Left renal pelvis (tissue), 4 donors: ENCODE data around the gene CIAPIN1. TPM values are rescaled to one million over a fixed set of nuclear protein-coding genes. Genes with fewer than 3 reads are reported as not detected.

Experiments used
- DNase-seq, 4 donors: peaks; one replicate each; pipeline ENCODE4 v3.0.0-alpha.2; 2013; ENCODE audit warnings: low read depth in 4 of 4, low spot score in 3 of 4
- polyA plus RNA-seq, 4 donors: library from polyadenylated mRNA; unstranded; fragments of 120-200 nt; gene quantifications; one replicate each; pipeline ENCODE4 v1.2.1, GENCODE V29; 2013; ENCODE audit not compliant: insufficient read length in 4 of 4

Gene CIAPIN1
- polyA plus RNA-seq: 10 to 100 TPM; 52.6 to 96.9 (median 90.0) TPM

DNA sequence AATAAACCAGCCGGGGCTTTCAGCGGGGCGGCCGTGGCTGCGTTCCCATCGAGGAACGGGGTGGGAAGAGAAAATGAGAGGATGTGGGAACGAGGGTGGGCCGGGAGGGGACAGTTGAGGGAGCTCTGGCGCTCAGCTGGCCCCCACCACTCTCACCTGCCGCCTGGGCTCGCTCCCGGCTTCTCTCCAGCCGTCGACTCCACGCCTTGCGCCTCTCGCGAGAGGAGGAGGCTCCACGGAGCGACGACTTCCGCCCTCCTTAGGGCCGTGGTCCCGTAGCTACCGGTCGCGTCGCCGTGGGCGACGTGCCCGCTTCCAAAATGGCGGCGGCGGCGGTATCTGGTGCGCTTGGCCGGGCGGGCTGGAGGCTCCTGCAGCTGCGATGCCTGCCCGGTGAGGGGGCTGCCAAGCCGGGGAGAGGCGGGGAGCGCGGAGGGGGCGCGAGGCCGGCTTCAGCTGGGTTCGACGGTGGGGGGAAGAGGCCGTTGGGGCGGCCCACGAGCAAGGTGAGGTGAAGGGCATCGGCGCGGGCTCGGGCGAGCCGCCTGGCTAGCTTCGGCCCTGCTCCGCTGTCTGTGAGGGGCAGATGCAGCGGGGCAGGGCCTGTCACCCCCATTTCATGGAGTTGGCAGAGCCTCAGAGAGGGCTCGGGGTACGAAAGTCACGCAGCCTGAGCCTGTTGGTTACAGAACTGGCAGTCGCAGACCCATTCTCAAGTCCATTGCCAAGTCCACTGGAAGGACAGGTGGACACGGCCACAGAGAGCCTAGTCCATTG lies at the start of gene CIAPIN1, which contains the start of gene COQ9:
Gene CIAPIN1 (minus strand): TSS at position 200 of the 777 bp plus-strand sequence. CDS start 6,457 bp downstream, outside the sequence.
Gene COQ9 (plus strand): TSS at position 294 of the 777 bp plus-strand sequence. CDS start 27 bp downstream, at position 321.
- DNase-seq: peak; percentile 85 to 91 (median 87)

DNA sequence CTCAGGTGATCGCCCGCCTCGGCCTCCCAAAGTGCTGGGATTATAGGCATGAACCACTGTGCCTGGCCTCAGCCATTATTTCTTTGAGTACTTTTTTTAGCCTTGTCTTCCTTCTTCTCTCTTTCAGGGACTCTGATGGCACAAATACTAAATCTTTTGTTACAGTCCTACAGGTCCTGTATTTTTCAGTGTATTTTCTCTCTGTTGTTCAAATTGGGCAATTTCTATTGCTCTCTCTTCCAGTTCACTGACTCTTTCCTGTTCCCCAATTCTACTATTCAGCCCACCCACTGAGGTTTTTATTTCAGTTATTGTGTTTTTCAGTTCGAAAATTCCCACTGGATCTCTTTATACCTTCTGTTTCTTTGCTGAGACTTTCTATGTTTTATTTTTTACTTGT lies 46.6 kb upstream of the CIAPIN1 start:
- no peak for DNase-seq

DNA sequence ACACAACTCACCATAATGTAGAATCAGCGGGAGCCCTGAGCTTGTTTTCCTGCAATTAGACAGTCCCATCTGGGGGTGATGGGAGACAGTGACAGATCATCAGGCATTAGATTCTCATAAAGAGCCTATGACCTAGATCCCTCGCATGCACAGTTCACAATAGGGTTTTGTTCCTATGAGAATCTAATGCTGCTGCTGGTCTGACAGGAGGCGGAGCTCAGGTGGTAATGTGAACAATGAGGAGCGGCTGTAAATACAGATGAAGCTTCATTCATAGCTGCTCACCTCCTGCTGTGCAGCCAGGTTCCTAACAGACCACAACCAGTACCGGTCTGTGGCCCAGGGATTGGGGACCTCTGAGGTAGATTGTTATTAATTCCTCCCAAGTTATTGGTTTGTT lies 42.0 kb upstream of the CIAPIN1 start:
- DNase-seq: no peak

DNA sequence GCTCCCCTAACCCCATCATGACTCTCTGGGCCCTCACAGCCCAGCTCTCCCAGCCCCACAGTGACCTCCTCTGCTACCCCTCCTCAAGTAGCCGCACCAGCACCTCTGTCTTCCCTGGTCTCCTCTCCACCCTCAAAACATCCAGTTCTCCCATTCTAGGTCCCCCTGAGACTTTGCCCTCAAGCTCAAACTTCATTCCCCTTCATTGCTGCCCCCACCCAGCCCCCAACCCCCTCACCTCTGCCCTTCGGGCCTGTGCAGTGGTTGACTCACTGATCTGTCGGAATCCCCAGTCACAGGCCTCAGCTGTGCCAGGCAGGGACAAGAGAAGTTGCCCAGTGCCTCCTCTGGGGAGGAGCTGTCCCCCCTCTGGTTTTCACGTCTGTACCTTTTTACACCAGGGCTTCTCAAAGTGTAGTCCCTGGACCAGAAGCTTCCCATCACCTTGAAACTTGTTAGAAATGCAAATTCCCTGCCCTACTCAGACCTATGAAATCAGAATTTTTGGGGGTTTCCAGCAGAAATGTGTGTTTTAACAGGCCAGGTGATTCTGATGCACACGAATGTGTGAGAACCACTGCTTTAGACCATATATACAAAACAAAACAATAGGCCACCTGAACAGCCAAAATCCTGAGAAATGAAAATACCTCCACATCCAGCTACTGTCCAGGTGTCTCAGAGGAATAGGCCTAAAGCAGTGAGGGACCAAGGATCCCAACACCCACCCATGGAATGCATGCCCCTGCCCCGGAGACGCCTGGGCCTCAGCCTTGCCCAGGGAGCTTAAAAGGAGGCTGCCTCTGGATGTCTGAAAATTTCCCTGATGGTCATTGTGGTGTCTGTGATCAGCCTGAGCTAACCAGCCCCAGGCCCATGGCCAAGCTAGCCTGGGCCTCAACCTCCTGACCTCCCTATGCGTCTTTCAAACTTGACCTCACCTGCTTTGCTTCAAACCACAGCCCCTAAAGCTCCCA lies 40.0 kb upstream of the CIAPIN1 start:
- no peak for DNase-seq

- peak in 1 of 4 donors; percentile 47 for DNase-seq
These were observed 39.0 kb upstream of the CIAPIN1 start, which contains the start of gene DOK4 for GRCh38 chr16:57485916-57486857. Gene DOK4, minus strand, starts transcription at chr16:57486493. Its CDS starts 6,986 bp downstream, at chr16:57479507.

- DNase-seq: no peak
These were observed 38.1 kb upstream of the CIAPIN1 start for GRCh38 chr16:57485091-57485915.

DNA sequence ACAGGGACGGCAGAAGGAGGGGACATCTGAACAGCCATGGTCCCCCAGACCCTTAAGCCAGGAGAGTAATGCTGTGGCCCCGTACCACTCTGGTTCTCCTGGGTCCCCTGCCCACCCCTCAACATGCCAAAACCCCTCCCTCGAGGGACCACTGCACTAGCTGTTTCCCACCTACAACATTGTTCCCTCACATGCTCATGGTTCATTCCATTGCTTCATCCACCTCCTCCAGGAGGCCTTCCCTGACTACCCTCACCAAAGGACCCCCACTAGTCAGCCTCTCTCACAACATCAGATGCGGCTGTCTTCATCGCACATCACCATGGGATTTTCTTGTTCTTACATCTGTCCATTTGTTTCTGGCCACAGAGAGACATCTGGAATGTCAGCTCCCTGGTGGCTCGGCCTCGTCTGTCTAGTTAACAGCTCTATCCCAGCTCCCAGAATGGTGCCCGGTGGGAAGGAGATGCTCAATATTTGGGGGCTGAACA lies 37.4 kb upstream of the CIAPIN1 start:
- no peak for DNase-seq

DNA sequence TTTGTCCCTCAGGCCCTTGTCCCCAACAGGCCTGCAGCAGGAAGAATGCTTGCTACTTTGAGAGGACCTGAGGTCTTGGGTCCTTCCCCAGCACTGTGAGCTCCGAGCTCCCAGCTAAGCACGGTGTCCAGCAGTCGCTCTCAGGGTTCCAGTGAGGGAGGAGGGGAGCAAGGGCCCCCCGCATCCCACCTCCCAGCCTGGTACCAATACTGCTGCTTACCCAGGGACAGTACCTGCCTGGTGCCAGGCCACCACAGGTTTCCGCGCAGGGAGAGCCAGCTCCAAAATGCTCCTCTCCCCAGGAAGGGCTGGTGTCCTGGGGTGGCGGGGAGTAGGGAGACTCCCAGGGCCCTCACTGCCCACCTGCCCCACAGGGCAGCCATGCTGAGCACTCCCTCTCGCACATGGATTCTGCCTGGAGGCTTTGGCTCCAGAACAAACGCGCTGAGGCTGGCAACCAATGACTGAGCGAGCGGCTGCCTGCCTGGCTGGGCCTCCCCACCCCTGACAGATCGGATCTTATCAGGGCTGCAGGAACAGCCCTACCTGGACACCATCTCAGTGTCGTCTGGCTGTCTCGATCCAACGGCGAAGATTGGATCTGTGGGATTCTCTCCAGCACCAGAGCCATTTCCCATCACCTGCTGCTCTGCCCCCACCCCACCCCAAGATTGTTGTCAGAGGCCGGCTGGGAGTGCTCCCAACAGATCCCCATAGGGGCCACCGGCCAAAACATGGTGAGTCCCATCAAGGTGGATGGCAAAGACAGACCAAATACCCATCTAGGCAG lies 36.7 kb upstream of the CIAPIN1 start:
- no peak for DNase-seq

DNA sequence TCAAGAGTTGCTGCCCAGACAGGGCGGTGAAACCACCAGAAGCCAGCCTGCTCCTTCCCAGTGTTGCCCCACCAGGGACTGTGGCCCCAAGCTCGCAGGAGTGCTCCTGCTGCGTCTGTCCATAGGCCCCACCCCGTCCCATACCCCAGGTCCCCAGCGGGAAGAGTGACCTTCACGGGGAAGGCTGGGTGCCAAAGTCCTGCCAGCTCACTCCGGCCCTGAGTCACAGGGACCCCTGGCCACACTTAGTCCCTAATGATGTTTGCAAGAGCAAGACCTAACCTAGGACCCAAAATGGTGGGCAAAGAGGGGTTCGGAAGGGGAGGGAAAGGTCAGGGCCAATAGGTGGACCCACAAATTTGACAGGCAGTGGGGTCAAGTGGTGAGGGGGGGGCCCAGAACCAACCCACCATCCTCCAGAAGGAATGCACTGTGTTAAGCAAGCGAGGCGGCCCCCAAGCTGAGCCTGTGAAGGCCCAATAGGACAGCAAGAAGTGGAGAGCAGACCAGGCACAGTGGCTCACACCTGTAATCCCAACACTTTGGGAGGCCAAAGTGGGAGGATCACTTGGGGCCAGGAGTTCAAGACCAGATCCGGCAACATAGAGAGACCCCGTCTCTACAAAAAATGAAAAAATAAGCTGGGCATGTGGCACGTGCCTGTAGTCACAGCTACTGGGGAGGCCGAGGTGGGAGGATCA lies 35.8 kb upstream of the CIAPIN1 start:
- no peak for DNase-seq

DNA sequence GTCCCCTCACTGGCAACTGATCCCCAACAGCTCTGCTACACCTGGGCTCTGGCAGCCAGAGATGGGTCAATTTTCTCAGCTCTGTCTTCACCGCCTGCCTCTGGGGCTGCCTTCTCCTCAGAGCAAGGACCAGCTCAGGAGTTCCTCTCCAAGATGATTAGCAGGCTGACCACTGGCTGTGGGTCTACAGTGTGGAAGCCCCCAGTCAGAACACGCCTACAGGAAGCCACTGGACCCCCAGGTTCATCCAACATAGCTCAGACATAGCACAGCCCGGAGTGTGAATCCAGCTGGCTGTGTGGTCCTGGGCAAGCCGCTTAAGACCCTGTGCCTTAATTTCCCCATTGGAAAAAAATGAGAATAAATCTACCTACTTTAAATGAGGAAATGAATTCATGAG lies 34.2 kb upstream of the CIAPIN1 start:
- DNase-seq: no peak

- no peak for DNase-seq
These were observed 33.6 kb upstream of the CIAPIN1 start for GRCh38 chr16:57480754-57481230.

DNA sequence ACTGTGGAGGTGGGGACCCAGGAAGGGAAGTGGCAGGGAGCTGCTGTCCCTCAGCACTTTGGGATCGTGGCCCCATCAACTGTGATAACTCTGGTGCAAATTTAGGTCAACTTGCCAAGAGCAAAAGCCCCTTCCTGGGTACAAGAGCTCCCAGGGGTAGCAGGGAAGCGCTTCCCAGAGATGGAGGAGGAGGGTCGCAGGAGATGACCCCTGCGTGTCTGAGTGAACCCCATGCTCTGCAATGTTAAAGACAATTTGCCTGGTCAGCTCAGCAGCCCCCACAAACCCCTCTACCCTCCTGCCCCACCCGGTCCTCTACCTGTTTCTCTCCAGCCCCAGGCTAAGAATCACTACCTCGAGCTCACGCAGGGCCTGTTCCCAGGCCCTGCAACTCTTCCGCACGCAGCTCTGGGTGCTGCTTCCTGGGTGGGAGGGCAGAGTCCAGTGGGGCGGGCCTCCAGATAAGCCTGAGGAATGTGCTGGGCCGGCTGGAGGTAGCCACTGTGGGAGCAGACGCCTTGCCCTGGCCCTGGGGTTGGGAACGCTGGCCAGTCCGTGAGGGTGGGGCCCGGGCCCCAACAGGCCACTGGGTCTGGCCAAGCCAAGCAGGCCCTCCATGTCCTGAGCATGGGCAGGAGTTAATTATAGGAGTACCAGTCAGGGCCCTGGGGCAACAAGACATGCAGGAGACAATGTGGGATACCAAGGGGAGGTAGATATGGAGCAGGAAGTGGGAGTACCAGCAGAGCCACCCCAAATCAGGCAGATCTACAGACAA lies 33.0 kb upstream of the CIAPIN1 start:
- no peak for DNase-seq

GRCh38 chr16:57479205-57479975 lies 32.2 kb upstream of the CIAPIN1 start:
- no peak for DNase-seq

DNA sequence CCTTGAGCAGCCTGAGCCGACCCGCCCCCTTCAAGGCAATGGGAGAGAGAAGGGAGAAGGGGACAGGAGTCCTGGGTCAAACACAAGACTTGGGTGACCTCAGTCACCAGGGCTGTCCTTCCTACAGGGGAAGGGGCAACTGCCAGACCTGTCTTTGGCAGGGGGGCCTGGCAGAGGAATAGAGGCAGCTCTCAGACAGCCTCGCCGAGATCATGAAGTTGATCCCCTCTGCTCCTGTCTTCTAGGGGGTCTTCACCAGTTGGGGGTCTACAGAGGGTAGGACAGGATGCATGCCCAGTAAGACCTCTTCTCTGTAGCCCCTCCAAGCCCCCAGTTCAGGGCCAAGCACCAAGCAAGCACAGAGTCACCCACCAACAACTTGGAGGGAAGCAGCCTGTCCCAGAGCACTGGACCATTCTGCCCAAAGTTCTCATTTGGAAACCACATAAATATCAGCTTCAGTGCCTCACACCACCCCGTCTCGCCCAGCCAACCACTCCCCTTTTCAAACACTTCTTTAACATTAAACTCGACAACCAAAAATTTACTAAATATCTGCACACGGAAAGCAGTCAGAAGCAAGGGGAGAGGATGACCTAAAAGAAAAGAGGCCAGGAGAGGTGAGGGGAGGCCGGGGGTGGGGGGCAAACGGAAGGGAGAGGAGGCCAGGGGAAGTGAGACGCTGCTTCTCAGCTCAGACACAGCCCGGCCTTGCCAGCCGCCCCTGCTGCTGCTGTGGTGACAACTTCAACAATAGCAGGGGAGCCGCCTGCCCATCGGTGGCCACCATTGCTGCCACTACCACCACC lies 31.4 kb upstream of the CIAPIN1 start:
- DNase-seq: no peak
